ENCODE measurements around the gene SLC9A7. TPM values are rescaled to one million over a fixed set of nuclear protein-coding genes. Genes with fewer than 3 reads are reported as not detected.

Gene SLC9A7
- total and polyA plus RNA-seq, 2 donors from 2014 or later = 2.4 to 16.1 TPM

- Histone ChIP-seq H3K9ac (ENCODE audit: low read length in 3 of 3) (no peak overlapping the region), H3K4me1 (ENCODE audit: control insufficient read depth in 2 of 3, insufficient read depth in 2 of 3, low read depth in 1 of 3, low read length in 3 of 3) (no peaks in the 10 kb centered on the region), H3K27me3 (ENCODE audit: control insufficient read depth, insufficient read depth, low read length) (no peaks in the 10 kb centered on the region), H3K9me3 (ENCODE audit: control insufficient read depth in 2 of 3, insufficient read depth in 1 of 3, low read length in 3 of 3) (no peaks in the 10 kb centered on the region), H3K36me3 (ENCODE audit: control insufficient read depth in 2 of 3, insufficient read depth in 3 of 3, low read length in 3 of 3) (no peaks in the 10 kb centered on the region), H3K27ac (ENCODE audit: low read depth in 2 of 2, low read length in 2 of 2) (no peak overlapping the region), H3K4me3 (ENCODE audit: low read length in 3 of 3) (no peak overlapping the region)
- FAIRE-seq = no peak
- no peak for TF ChIP-seq CTCF (IDR thresholded peaks at IDR 0.05; ENCODE audit: borderline replicate concordance, extremely low read depth, insufficient read depth)
- no peak for DNase-seq
- intact Hi-C loops (cut with DNase I) = no loop called here
Measured at GRCh38 chrX:46666831-46667230, 92.1 kb downstream of the SLC9A7 start.

GRCh38 chrX:46665232-46666152 lies 93.4 kb downstream of the SLC9A7 start:
- no peak for TF ChIP-seq CTCF (IDR thresholded peaks at IDR 0.05; ENCODE audit: borderline replicate concordance, extremely low read depth, insufficient read depth)
- Histone ChIP-seq H3K4me1 (ENCODE audit: control insufficient read depth in 2 of 3, insufficient read depth in 2 of 3, low read depth in 1 of 3, low read length in 3 of 3) (no peaks in the 10 kb centered on the region), H3K9ac (ENCODE audit: low read length in 3 of 3) (no peak overlapping the region), H3K27me3 (ENCODE audit: control insufficient read depth, insufficient read depth, low read length) (no peaks in the 10 kb centered on the region), H3K36me3 (ENCODE audit: control insufficient read depth in 2 of 3, insufficient read depth in 3 of 3, low read length in 3 of 3) (no peaks in the 10 kb centered on the region), H3K27ac (ENCODE audit: low read depth in 2 of 2, low read length in 2 of 2) (no peak overlapping the region), H3K4me3 (ENCODE audit: low read length in 3 of 3) (no peak overlapping the region), H3K9me3 (ENCODE audit: control insufficient read depth in 2 of 3, insufficient read depth in 1 of 3, low read length in 3 of 3) (no peaks in the 10 kb centered on the region)
- intact Hi-C loops (cut with DNase I) = no loop called here
- DNase-seq (no peak), FAIRE-seq (no peak)

GRCh38 chrX:46662188-46662958 lies 96.5 kb downstream of the SLC9A7 start:
- no peaks in the 10 kb centered on the region for H3K36me3 ChIP-seq (ENCODE audit: control insufficient read depth in 2 of 3, insufficient read depth in 3 of 3, low read length in 3 of 3)
- H3K27me3 ChIP-seq (ENCODE audit: control insufficient read depth, insufficient read depth, low read length) = no peaks in the 10 kb centered on the region
- DNase-seq (no peak), FAIRE-seq (no peak)
- no peak overlapping the region for H3K9ac ChIP-seq (ENCODE audit: low read length in 3 of 3)
- intact Hi-C loops (cut with DNase I) = no loop called here
- no peak overlapping the region for H3K4me3 ChIP-seq (ENCODE audit: low read length in 3 of 3)
- no peak for TF ChIP-seq CTCF (IDR thresholded peaks at IDR 0.05; ENCODE audit: borderline replicate concordance, extremely low read depth, insufficient read depth)
- no peaks in the 10 kb centered on the region for H3K9me3 ChIP-seq (ENCODE audit: control insufficient read depth in 2 of 3, insufficient read depth in 1 of 3, low read length in 3 of 3)
- H3K4me1 ChIP-seq (ENCODE audit: control insufficient read depth in 2 of 3, insufficient read depth in 2 of 3, low read depth in 1 of 3, low read length in 3 of 3) = no peaks in the 10 kb centered on the region
- H3K27ac ChIP-seq (ENCODE audit: low read depth in 2 of 2, low read length in 2 of 2) = no peak overlapping the region
